ENCODE measurements around the gene NTRK3. TPM values are rescaled to one million over a fixed set of nuclear protein-coding genes. Genes with fewer than 3 reads are reported as not detected.

NTRK3 gene
- total and polyA plus RNA-seq, 2 donors (not counting 3 experiments of a cell fraction or from before 2014, with no cell fraction given): not detected

- no peak overlapping the region for H3K27ac ChIP-seq (ENCODE audit: insufficient read depth, low read depth, low read length)
- H3K9me3 ChIP-seq (replicated peaks; ENCODE audit: control insufficient read depth, insufficient read depth, low read length): peaks cover 2% of the 10 kb centered on the region
- H4K20me1 ChIP-seq (replicated peaks; ENCODE audit: control insufficient read depth, extremely low read depth, insufficient read depth, low read length): no peaks in the 10 kb centered on the region
- H3K4me2 ChIP-seq (ENCODE audit: insufficient read depth, low read length): no peak overlapping the region
- ChIA-PET CTCF (no interaction called here), POLR2A (no interaction called here)
- H3K4me1 ChIP-seq (ENCODE audit: control insufficient read depth, extremely low read depth, insufficient read depth, low read length): no peaks in the 10 kb centered on the region
- no peaks in the 10 kb centered on the region for H3K36me3 ChIP-seq (ENCODE audit: control insufficient read depth in 2 of 2, extremely low read depth in 1 of 2, insufficient read depth in 2 of 2, low read length in 2 of 2)
- H3K27me3 ChIP-seq (ENCODE audit: control insufficient read depth in 2 of 2, insufficient read depth in 2 of 2, low read length in 2 of 2): no peaks in the 10 kb centered on the region
- dilution Hi-C loops (cut with MboI; ENCODE audit: extremely low pct_ligation_motif_present, low sequenced_read_pairs) (no loop called here), intact Hi-C loops (cut with micrococcal nuclease) (no loop called here)
- no peaks in the 10 kb centered on the region for H3K79me2 ChIP-seq (ENCODE audit: control insufficient read depth, insufficient read depth, low read length)
- DNase-seq (ENCODE audit: low read depth, low spot score) (no peak), FAIRE-seq (no peak)
- H3K4me3 ChIP-seq (replicated peaks in 1 of 3; ENCODE audit: insufficient read depth in 1 of 3, low read depth in 1 of 3, low read length in 3 of 3): no peak overlapping the region
- no peaks in the 10 kb centered on the region for H3K9me1 ChIP-seq (replicated peaks; ENCODE audit: control insufficient read depth, extremely low read depth, insufficient read depth, low read length)
- no peak for TF ChIP-seq GATA2 (IDR thresholded peaks at IDR 0.05; ENCODE audit: insufficient read depth, insufficient read length, low read depth, low read length)
- no peak for TF ChIP-seq EZH2 (IDR thresholded peaks at IDR 0.05; ENCODE audit: borderline replicate concordance, low read depth, low read length, severe bottlenecking)
- no peak for TF ChIP-seq POLR2AphosphoS5 (IDR thresholded peaks at IDR 0.05; ENCODE audit: insufficient read depth, low read depth, low read length)
- TF ChIP-seq FOS (IDR thresholded peaks at IDR 0.05; ENCODE audit: borderline replicate concordance, insufficient read depth, low read length): no peak
- no peak overlapping the region for H2AFZ ChIP-seq (ENCODE audit: low read depth, low read length)
- no TSS peak for BruUV-seq (replicated peaks)
- no peak overlapping the region for H3K9ac ChIP-seq (replicated peaks; ENCODE audit: extremely low read depth, insufficient read depth, low read length)
Measured at GRCh38 chr15:88152672-88153071, 103.9 kb downstream of the NTRK3 start.

- H3K9me1 ChIP-seq (replicated peaks; ENCODE audit: control insufficient read depth, extremely low read depth, insufficient read depth, low read length): no peaks in the 10 kb centered on the region
- H2AFZ ChIP-seq (ENCODE audit: low read depth, low read length): no peak overlapping the region
- ChIA-PET POLR2A (no interaction called here), CTCF (no interaction called here)
- H3K4me1 ChIP-seq (ENCODE audit: control insufficient read depth, extremely low read depth, insufficient read depth, low read length): peaks cover 3% of the 10 kb centered on the region
- no peaks in the 10 kb centered on the region for H3K27me3 ChIP-seq (ENCODE audit: control insufficient read depth in 2 of 2, insufficient read depth in 2 of 2, low read length in 2 of 2)
- FAIRE-seq (no peak), DNase-seq (ENCODE audit: low read depth, low spot score) (no peak)
- no peak overlapping the region for H3K4me2 ChIP-seq (ENCODE audit: insufficient read depth, low read length)
- TF ChIP-seq MYC (IDR thresholded peaks at IDR 0.05; ENCODE audit: low read depth, low read length) (no peak), EZH2 (IDR thresholded peaks at IDR 0.05; ENCODE audit: borderline replicate concordance, low read depth, low read length, severe bottlenecking) (no peak), FOS (IDR thresholded peaks at IDR 0.05; ENCODE audit: borderline replicate concordance, insufficient read depth, low read length) (no peak), CTCF (IDR thresholded peaks at IDR 0.05; ENCODE audit: extremely low read depth in 1 of 2, insufficient read depth in 1 of 2, low read depth in 1 of 2, low read length in 2 of 2) (no peak), POLR2AphosphoS5 (IDR thresholded peaks at IDR 0.05; ENCODE audit: insufficient read depth, low read depth, low read length) (no peak)
- BruUV-seq (replicated peaks): no TSS peak
- dilution Hi-C loops (cut with MboI; ENCODE audit: extremely low pct_ligation_motif_present, low sequenced_read_pairs) (no loop called here), intact Hi-C loops (cut with micrococcal nuclease) (no loop called here)
- no peak overlapping the region for H3K9ac ChIP-seq (replicated peaks; ENCODE audit: extremely low read depth, insufficient read depth, low read length)
- peaks cover 2% of the 10 kb centered on the region for H3K9me3 ChIP-seq (replicated peaks; ENCODE audit: control insufficient read depth, insufficient read depth, low read length)
- no peak overlapping the region for H3K4me3 ChIP-seq (replicated peaks in 1 of 3; ENCODE audit: insufficient read depth in 1 of 3, low read depth in 1 of 3, low read length in 3 of 3)
- no peaks in the 10 kb centered on the region for H3K79me2 ChIP-seq (ENCODE audit: control insufficient read depth, insufficient read depth, low read length)
- no peaks in the 10 kb centered on the region for H4K20me1 ChIP-seq (replicated peaks; ENCODE audit: control insufficient read depth, extremely low read depth, insufficient read depth, low read length)
- no peak overlapping the region for H3K27ac ChIP-seq (ENCODE audit: insufficient read depth, low read depth, low read length)
- no peaks in the 10 kb centered on the region for H3K36me3 ChIP-seq (ENCODE audit: control insufficient read depth in 2 of 2, extremely low read depth in 1 of 2, insufficient read depth in 2 of 2, low read length in 2 of 2)
Measured at GRCh38 chr15:88147760-88148159, 108.8 kb downstream of the NTRK3 start.

All from endothelial cell of umbilical vein (primary cell).